HEK293T (cell line): ENCODE measurements around the gene DTYMK.

ENCODE experiments used
- CTBP1 ChIP-seq: fragments of 450-650 bp; IDR thresholded peaks from 2 replicates; pipeline ENCODE4 v1.6.1; 2016; ENCODE audit warnings: borderline replicate concordance
- FOXK2 ChIP-seq: fragments of 450-650 bp; IDR thresholded peaks from 2 replicates; pipeline ENCODE4 v1.6.1; 2016; ENCODE audit warnings: mild to moderate bottlenecking
- FOXM1 ChIP-seq: fragments of 450-650 bp; IDR thresholded peaks from 2 replicates; pipeline ENCODE4 v1.6.1; 2017; ENCODE audit warnings: mild to moderate bottlenecking, borderline replicate concordance
- HDGF ChIP-seq: fragments of 450-650 bp; IDR thresholded peaks from 2 replicates; pipeline ENCODE4 v1.6.1; 2017; ENCODE audit warnings: antibody characterized with exemption, borderline replicate concordance
- NFRKB ChIP-seq: fragments of 450-650 bp; IDR thresholded peaks from 2 replicates; pipeline ENCODE4 v1.6.1; 2016; ENCODE audit warnings: mild to moderate bottlenecking, moderate library complexity
- ZNF384 ChIP-seq: fragments of 450-650 bp; IDR thresholded peaks from 2 replicates; pipeline ENCODE4 v1.6.1; 2016

- TF ChIP-seq NFRKB (no peak), FOXK2 (no peak), CTBP1 (no peak), HDGF (no peak), FOXM1 (no peak), ZNF384 (no peak)
Observed at GRCh38 chr2:241733391-241734207, 47.0 kb upstream of the DTYMK start.
